Measurements from ENCODE around the gene GPR160.

- TF ChIP-seq CTCF (IDR thresholded peaks at IDR 0.05): no peak
- TF ChIP-seq POLR2A (IDR thresholded peaks at IDR 0.05): no peak
- no peak for TF ChIP-seq EP300 (IDR thresholded peaks at IDR 0.05; ENCODE audit: low read depth)
Observed at GRCh38 chr3:170000051-170000450, 37.7 kb upstream of the GPR160 start.

Measured in transverse colon (tissue), 3 donors.